GM23338 (cell line): ENCODE measurements around the gene DUSP6.

Experiments used
- CTCF ChIP-seq, 2 experiments: fragments of 200-600 bp in 1 of 2; sonication (generic) in 1 of 2; conservative IDR thresholded peaks; 2 replicates each; pipeline versions ENCODE4 v1.5.1 to v1.6.1; 2016 to 2017; ENCODE audit warnings: antibody characterized with exemption in 2 of 2, low read depth in 2 of 2, mild to moderate bottlenecking in 2 of 2, moderate library complexity in 1 of 2
- ETS1 ChIP-seq: IDR thresholded peaks from 2 replicates; pipeline ENCODE4 v1.6.1; 2016; ENCODE audit warnings: antibody characterized with exemption
- EZH2 ChIP-seq: fragments of 200-600 bp; sonication (generic); IDR thresholded peaks from one replicate; pipeline ENCODE4 v1.8.0; 2017; ENCODE audit warnings: antibody characterized with exemption, mild to moderate bottlenecking, low read depth; ENCODE audit not compliant: unreplicated experiment
- JUNB ChIP-seq: IDR thresholded peaks from one replicate; pipeline ENCODE4 v1.6.1; 2016; ENCODE audit warnings: antibody characterized with exemption; ENCODE audit not compliant: unreplicated experiment
- POLR2AphosphoS5 ChIP-seq: IDR thresholded peaks from 2 replicates; pipeline ENCODE4 v1.6.1; 2016; ENCODE audit warnings: antibody characterized with exemption, low read depth

GRCh38 chr12:89299417-89299816 lies 52.9 kb downstream of the DUSP6 start:
- no peak for TF ChIP-seq EZH2
- no peak for TF ChIP-seq CTCF (conservative IDR thresholded peaks at IDR 0.05; ENCODE audit: low read depth in 2 of 2)
- no peak for TF ChIP-seq POLR2AphosphoS5
- no peak for TF ChIP-seq JUNB
- TF ChIP-seq ETS1 = no peak
